ENCODE results near the gene FAM50B. TPM values are rescaled to one million over a fixed set of nuclear protein-coding genes. Genes with fewer than 3 reads are reported as not detected.
A peak's percentile ranks its signal among the peaks of the same experiment; 100 is the strongest.

FAM50B gene
- total RNA-seq, 4 donors from 2014 or later: 4.4 to 19.6 (median 15.3) TPM

DNA sequence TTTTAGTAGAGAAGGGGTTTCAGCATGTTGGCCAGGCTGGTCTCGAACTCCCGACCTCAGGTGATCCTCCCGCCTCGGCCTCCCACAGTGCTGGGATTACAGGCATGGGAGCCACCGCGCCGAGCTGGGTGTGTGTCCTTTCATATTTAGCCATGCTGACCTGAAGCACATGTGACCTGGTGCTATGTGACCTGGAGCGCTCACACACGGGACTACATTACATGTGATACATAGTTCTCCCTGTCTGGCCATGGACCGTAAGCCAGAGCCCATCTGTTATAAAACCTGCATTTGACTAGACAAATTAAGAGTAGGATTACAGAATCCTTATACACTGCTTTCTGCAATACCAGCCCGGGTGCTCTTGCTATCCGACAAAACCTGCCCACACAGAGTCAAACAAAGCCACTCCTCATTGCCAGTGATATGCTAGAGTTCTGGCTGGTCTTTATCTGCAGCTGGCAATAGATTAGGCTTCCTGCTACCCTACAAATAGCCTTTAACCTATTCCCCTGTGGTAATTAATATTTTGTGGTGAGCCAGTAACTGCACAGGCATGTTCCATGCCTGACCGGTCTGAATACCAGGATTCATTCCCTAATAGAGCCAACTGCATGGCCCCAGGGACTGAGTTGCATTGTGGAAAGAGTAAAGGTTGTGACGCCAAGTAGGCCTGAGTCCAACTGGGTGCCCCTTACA lies 26.3 kb upstream of the FAM50B start:
- ATAC-seq: no peak
- no peak for TF ChIP-seq POLR2A (IDR thresholded peaks at IDR 0.05)
- TF ChIP-seq, protein P1, sequence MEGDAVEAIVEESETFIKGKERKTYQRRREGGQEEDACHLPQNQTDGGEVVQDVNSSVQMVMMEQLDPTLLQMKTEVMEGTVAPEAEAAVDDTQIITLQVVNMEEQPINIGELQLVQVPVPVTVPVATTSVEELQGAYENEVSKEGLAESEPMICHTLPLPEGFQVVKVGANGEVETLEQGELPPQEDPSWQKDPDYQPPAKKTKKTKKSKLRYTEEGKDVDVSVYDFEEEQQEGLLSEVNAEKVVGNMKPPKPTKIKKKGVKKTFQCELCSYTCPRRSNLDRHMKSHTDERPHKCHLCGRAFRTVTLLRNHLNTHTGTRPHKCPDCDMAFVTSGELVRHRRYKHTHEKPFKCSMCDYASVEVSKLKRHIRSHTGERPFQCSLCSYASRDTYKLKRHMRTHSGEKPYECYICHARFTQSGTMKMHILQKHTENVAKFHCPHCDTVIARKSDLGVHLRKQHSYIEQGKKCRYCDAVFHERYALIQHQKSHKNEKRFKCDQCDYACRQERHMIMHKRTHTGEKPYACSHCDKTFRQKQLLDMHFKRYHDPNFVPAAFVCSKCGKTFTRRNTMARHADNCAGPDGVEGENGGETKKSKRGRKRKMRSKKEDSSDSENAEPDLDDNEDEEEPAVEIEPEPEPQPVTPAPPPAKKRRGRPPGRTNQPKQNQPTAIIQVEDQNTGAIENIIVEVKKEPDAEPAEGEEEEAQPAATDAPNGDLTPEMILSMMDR (IDR thresholded peaks at IDR 0.05 in 4 of 5, conservative IDR thresholded peaks at IDR 0.05 in 1 of 5): no peak
- H3K27ac ChIP-seq: no peak overlapping the region
- in situ Hi-C loops (cut with MboI; ENCODE audit: low sequenced_read_pairs in 4 of 4) (no loop called here), intact Hi-C loops (cut with DNase I; ENCODE audit: low total_unique reads) (no loop called here)
- DNase-seq: no peak
- H3K9me3 ChIP-seq: no peaks in the 10 kb centered on the region
- peaks cover 23 to 34% of the 10 kb centered on the region in 2 donors for H3K4me1 ChIP-seq
- no peaks in the 10 kb centered on the region for H3K36me3 ChIP-seq
- no peak overlapping the region for H3K4me3 ChIP-seq
- no peaks in the 10 kb centered on the region for H3K27me3 ChIP-seq

DNA sequence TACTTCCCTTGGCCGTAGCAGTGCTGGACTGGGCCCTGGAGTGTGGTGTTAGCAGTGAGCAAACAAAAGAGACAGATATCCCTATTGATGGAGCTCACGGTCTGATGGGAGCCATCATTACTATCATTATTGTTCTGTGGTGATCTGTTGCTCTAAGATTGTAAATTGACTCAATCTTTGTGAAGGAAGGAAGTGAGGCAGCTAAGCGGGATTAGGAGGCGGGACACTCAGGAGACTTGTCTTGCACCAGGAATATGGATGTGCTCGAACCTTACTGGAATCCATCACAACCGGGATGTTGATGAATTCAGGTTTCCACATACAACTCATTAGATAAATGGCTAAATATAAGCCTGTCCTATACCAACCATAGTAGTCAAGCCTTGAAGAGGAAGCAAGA lies 25.5 kb upstream of the FAM50B start:
- no peak for TF ChIP-seq POLR2A (IDR thresholded peaks at IDR 0.05)
- H3K27ac ChIP-seq: no peak overlapping the region
- H3K4me3 ChIP-seq: no peak overlapping the region
- in situ Hi-C loops (cut with MboI; ENCODE audit: low sequenced_read_pairs in 4 of 4): no loop called here
- intact Hi-C loops (cut with DNase I; ENCODE audit: low total_unique reads): no loop called here
- no peak for DNase-seq
- H3K36me3 ChIP-seq: no peaks in the 10 kb centered on the region
- H3K9me3 ChIP-seq: no peaks in the 10 kb centered on the region
- H3K4me1 ChIP-seq: peaks cover 23 to 34% of the 10 kb centered on the region in 2 donors
- H3K27me3 ChIP-seq: no peaks in the 10 kb centered on the region
- ATAC-seq: no peak

- DNase-seq (peak; percentile 56 to 72), ATAC-seq (peak; percentile 51 to 53)
- intact Hi-C loops (cut with DNase I; ENCODE audit: low total_unique reads) (loop anchor here (1.0 to 5.0 kb wide), 2 partner anchors 77 to 82 kb away; no protein-coding TSS in a partner anchor), in situ Hi-C loops (cut with MboI; ENCODE audit: low sequenced_read_pairs in 4 of 4) (loop anchor here in 1 of 4 donors (5.0 kb wide), 1 partner anchor 78 kb away; no protein-coding TSS in a partner anchor)
- peaks cover 23 to 26% of the 10 kb centered on the region in 2 donors for H3K4me1 ChIP-seq
- H3K9me3 ChIP-seq: no peaks in the 10 kb centered on the region
- H3K4me3 ChIP-seq: peak overlapping the region; percentile 33 to 42 (median 39)
- TF ChIP-seq, protein P1 (IDR thresholded peaks at IDR 0.05 in 4 of 5, conservative IDR thresholded peaks at IDR 0.05 in 1 of 5): peak; percentile 27 to 62 (median 47)
- no peak for TF ChIP-seq POLR2A (IDR thresholded peaks at IDR 0.05)
- H3K27ac ChIP-seq: peak overlapping the region; percentile 86 to 92 (median 90)
- no peaks in the 10 kb centered on the region for H3K36me3 ChIP-seq
- H3K27me3 ChIP-seq: no peaks in the 10 kb centered on the region
Observed at GRCh38 chr6:3825331-3825831, 23.8 kb upstream of the FAM50B start.

DNA sequence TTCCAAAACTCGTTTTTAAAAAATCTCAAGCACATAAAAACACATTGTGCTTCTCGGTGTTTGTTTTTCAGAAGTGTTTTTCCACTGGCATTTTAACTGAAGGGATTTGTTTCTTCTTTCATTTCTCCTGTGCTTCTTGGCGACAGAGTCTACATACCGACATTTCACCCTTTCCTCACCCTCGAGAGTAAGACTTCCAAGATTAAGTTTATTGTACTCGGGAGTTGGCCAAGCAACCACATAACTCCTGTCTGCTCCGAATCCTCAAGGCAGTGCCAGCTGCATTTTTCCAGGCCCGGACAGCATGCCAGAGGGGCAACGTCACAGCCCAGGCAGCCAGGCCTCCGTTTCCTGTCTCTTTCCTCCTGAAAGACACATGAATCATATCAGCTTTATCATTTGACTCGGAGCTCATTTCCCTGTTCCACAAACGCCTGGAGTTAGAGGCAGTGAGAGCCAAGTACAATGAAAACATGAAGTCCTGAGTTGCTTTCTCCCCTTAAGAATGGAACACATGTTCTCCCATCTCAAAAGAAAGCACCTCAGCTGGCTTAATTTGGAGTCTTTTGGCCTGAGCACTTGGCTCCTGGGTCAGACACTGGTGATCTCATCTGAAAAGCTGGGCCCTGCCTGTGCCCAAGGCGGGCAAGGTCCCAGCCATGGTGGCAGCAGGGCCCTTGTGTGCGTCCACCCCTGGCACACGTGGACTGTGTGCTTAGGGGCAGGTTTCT lies 23.2 kb upstream of the FAM50B start:
- Histone ChIP-seq H3K4me1 (peaks cover 23 to 25% of the 10 kb centered on the region in 2 donors), H3K27ac (peak overlapping the region; percentile 86 to 92 (median 90)), H3K9me3 (no peaks in the 10 kb centered on the region), H3K36me3 (no peaks in the 10 kb centered on the region), H3K4me3 (peak overlapping the region; percentile 33 to 42 (median 39)), H3K27me3 (no peaks in the 10 kb centered on the region)
- intact Hi-C loops (cut with DNase I; ENCODE audit: low total_unique reads) (loop anchor here (1.0 to 5.0 kb wide), 3 partner anchors 13 to 81 kb away; no protein-coding TSS in a partner anchor), in situ Hi-C loops (cut with MboI; ENCODE audit: low sequenced_read_pairs in 4 of 4) (loop anchor here in 1 of 4 donors (5.0 kb wide), 1 partner anchor 79 kb away; no protein-coding TSS in a partner anchor)
- TF ChIP-seq POLR2A (IDR thresholded peaks at IDR 0.05): peak in 1 of 2 donors; percentile 56
- TF ChIP-seq, protein P1 (IDR thresholded peaks at IDR 0.05 in 4 of 5, conservative IDR thresholded peaks at IDR 0.05 in 1 of 5): no peak
- ATAC-seq (peak; percentile 84 to 92), DNase-seq (peak; percentile 74 to 84)

All from gastrocnemius medialis (tissue), 4 donors.